IMR-90 (cell line): ENCODE data around the gene OSBPL9. TPM values are rescaled to one million over a fixed set of nuclear protein-coding genes. Genes with fewer than 3 reads are reported as not detected.
A peak's percentile ranks its signal among the peaks of the same experiment; 100 is the strongest.

Experiments used
- ATAC-seq: fragments of 200-7000 bp; cut with Tn5 transposase; 2 replicates; pipeline ENCODE4 v1.9.1; 2020; ENCODE audit warnings: low read depth, mild to moderate bottlenecking, moderate library complexity
- BruUV-seq: library from RNA; stranded (reverse); fragments of 400-500 nt; replicated peaks from 2 replicates; lab custom pipeline; 2021; lab: Mats Ljungman, UMichigan
- CTCF ChIA-PET: fragments of 300-600 bp; formaldehyde crosslinking; extraction: SDS; loops from one replicate; lab custom pipeline; 2021; ENCODE audit warnings: antibody characterized with exemption; lab: Yijun Ruan, JAX
- POLR2A ChIA-PET: fragments of 300-600 bp; sonication (Branson Sonifier 250); formaldehyde crosslinking; loops from one replicate; lab custom pipeline; 2022; ENCODE audit warnings: antibody characterized with exemption; ENCODE audit not compliant: unreplicated experiment; lab: Charles Lee
- DNase-seq: peaks from one replicate; pipeline ENCODE4 v3.0.0; 2013
- H2AFZ ChIP-seq: replicated peaks from 2 replicates; pipeline ENCODE3; 2013; ENCODE audit warnings: low read length, mild to moderate bottlenecking; ENCODE audit not compliant: poor library complexity
- H2AK5ac ChIP-seq: 2 replicates; pipeline ENCODE4 v1.6.1; 2013; ENCODE audit warnings: low read depth, low read length, inconsistent platforms
- H2AK9ac ChIP-seq: replicated peaks from 2 replicates; pipeline ENCODE3; 2013; ENCODE audit warnings: mild to moderate bottlenecking, low read depth, low read length, moderate library complexity; ENCODE audit not compliant: poor library complexity
- H2BK120ac ChIP-seq: 2 replicates; pipeline ENCODE4 v1.6.1; 2013; ENCODE audit warnings: low read depth, low read length, inconsistent platforms
- H2BK15ac ChIP-seq: 3 replicates; pipeline ENCODE4 v1.6.1; 2013; ENCODE audit warnings: low read depth, low read length, inconsistent platforms
- H2BK20ac ChIP-seq: 2 replicates; pipeline ENCODE4 v1.6.1; 2013; ENCODE audit warnings: low read depth, mild to moderate bottlenecking, inconsistent platforms, low read length, moderate library complexity
- H2BK5ac ChIP-seq: 2 replicates; pipeline ENCODE4 v1.6.1; 2013; ENCODE audit warnings: mild to moderate bottlenecking, low read depth, low read length, inconsistent platforms; ENCODE audit not compliant: poor library complexity, severe bottlenecking
- H3K14ac ChIP-seq: replicated peaks from 2 replicates; pipeline ENCODE4 v1.6.1; 2013; ENCODE audit warnings: low read depth, low read length, inconsistent platforms
- H3K18ac ChIP-seq: 2 replicates; pipeline ENCODE4 v1.6.1; 2013; ENCODE audit warnings: low read depth, low read length, control low read depth
- H3K23ac ChIP-seq: 2 replicates; pipeline ENCODE4 v1.6.1; 2013; ENCODE audit warnings: low read depth, low read length, inconsistent platforms
- H3K27ac ChIP-seq: 2 replicates; pipeline ENCODE4 v1.5.1; 2013; ENCODE audit warnings: mild to moderate bottlenecking, control low read depth, low read length; ENCODE audit not compliant: insufficient read depth
- H3K27me3 ChIP-seq: 2 replicates; pipeline ENCODE4 v1.6.1; 2013; ENCODE audit warnings: low read length; ENCODE audit not compliant: control insufficient read depth, insufficient read depth
- H3K36me3 ChIP-seq: 2 replicates; pipeline ENCODE4 v1.6.1; 2013; ENCODE audit warnings: low read length, mixed read lengths; ENCODE audit not compliant: control insufficient read depth, insufficient read depth
- H3K4ac ChIP-seq: 2 replicates; pipeline ENCODE4 v1.6.1; 2013; ENCODE audit warnings: low read depth, low read length, inconsistent platforms
- H3K4me1 ChIP-seq: 2 replicates; pipeline ENCODE4 v1.6.1; 2013; ENCODE audit warnings: low read length, mixed read lengths; ENCODE audit not compliant: control insufficient read depth, insufficient read depth
- H3K4me2 ChIP-seq: 2 replicates; pipeline ENCODE4 v1.6.1; 2013; ENCODE audit warnings: low read depth, mild to moderate bottlenecking, control low read depth, low read length, moderate library complexity
- H3K4me3 ChIP-seq: 2 replicates; pipeline ENCODE4 v1.5.1; 2013; ENCODE audit warnings: low read depth, mild to moderate bottlenecking, control low read depth, low read length, moderate library complexity; ENCODE audit not compliant: insufficient read depth
- H3K56ac ChIP-seq: 2 replicates; pipeline ENCODE4 v1.6.1; 2013; ENCODE audit warnings: low read length, inconsistent platforms; ENCODE audit not compliant: insufficient read depth; ENCODE audit errors: extremely low read depth
- H3K79me1 ChIP-seq, 2 experiments: 2 replicates each; pipeline ENCODE4 v1.6.1; 2013; ENCODE audit warnings: low read length in 2 of 2, inconsistent platforms in 1 of 2, low read depth in 1 of 2
- H3K9ac ChIP-seq: 2 replicates; pipeline ENCODE4 v1.6.1; 2013; ENCODE audit warnings: low read depth, low read length, control low read depth
- H3K9me1 ChIP-seq: 2 replicates; pipeline ENCODE4 v1.6.1; 2013; ENCODE audit warnings: low read length, inconsistent platforms; ENCODE audit not compliant: insufficient read depth
- H3K9me3 ChIP-seq: 2 replicates; pipeline ENCODE4 v1.6.1; 2013; ENCODE audit warnings: low read length; ENCODE audit not compliant: control insufficient read depth, insufficient read depth
- H4K20me1 ChIP-seq: 2 replicates; pipeline ENCODE4 v1.6.1; 2013; ENCODE audit warnings: low read length, inconsistent platforms; ENCODE audit not compliant: insufficient read depth
- H4K5ac ChIP-seq: 2 replicates; pipeline ENCODE4 v1.6.1; 2013; ENCODE audit warnings: mild to moderate bottlenecking, low read depth, low read length, control low read depth
- H4K8ac ChIP-seq, 2 experiments: 2 replicates each; pipeline ENCODE4 v1.6.1; 2013; ENCODE audit warnings: low read depth in 2 of 2, low read length in 2 of 2, control low read depth in 1 of 2, inconsistent platforms in 1 of 2
- H4K91ac ChIP-seq: 2 replicates; pipeline ENCODE4 v1.6.1; 2013; ENCODE audit warnings: low read depth, low read length, inconsistent platforms; ENCODE audit not compliant: insufficient read depth
- BHLHE40 ChIP-seq: fragments of 150-350 bp; IDR thresholded peaks from 2 replicates; pipeline ENCODE4 v1.6.1; 2016; ENCODE audit warnings: mild to moderate bottlenecking, low read depth, low read length
- FOS ChIP-seq: fragments of 150-350 bp; IDR thresholded peaks from 2 replicates; pipeline ENCODE4 v1.6.1; 2016; ENCODE audit warnings: low read depth, low read length
- MAZ ChIP-seq: IDR thresholded peaks from 2 replicates; pipeline ENCODE4 v1.6.1; 2012; ENCODE audit warnings: low read depth, mild to moderate bottlenecking, low read length, improper control_type of control experiment, moderate library complexity, borderline replicate concordance
- NFE2L2 ChIP-seq: fragments of 150-350 bp; IDR thresholded peaks from 2 replicates; pipeline ENCODE4 v1.6.1; 2016; ENCODE audit warnings: low read depth, mild to moderate bottlenecking, low read length
- POLR2A ChIP-seq: IDR thresholded peaks from 2 replicates; pipeline ENCODE4 v1.6.1; 2012; ENCODE audit warnings: mild to moderate bottlenecking, low read depth, low read length
- RAD21 ChIP-seq: IDR thresholded peaks from 2 replicates; pipeline ENCODE4 v1.6.1; 2012; ENCODE audit warnings: low read length, improper control_type of control experiment
- RCOR1 ChIP-seq: IDR thresholded peaks from 2 replicates; pipeline ENCODE4 v1.6.1; 2012; ENCODE audit warnings: mild to moderate bottlenecking, low read length, improper control_type of control experiment; ENCODE audit not compliant: insufficient replicate concordance
- RFX5 ChIP-seq: IDR thresholded peaks from 2 replicates; pipeline ENCODE4 v1.8.0; 2012; ENCODE audit warnings: low read depth, mild to moderate bottlenecking, low read length, moderate library complexity
- WGBS, 2 experiments: methylation state at CpG; one replicate each; pipeline versions ENCODE4 v1.1.5 to v1.1.7; 2013; ENCODE audit warnings: missing lambda C conversion rate in 2 of 2; ENCODE audit not compliant: insufficient read length in 1 of 2; ENCODE audit errors: extremely low coverage in 2 of 2; 5-methylcytosine and 5-hydroxymethylcytosine counted together
- dilution Hi-C: fragments of 300-500 bp; cut with HindIII; formaldehyde crosslinking; loops from one replicate; pipeline ENCODE4 v1.14.3; 2018; ENCODE audit warnings: low sequenced_read_pairs; ENCODE audit not compliant: unreplicated experiment
- in situ Hi-C: fragments of 300-500 bp; cut with MboI; formaldehyde crosslinking; loops from 3 replicates; pipeline ENCODE4 v1.14.3; 2019; ENCODE audit warnings: low sequenced_read_pairs, inconsistent platforms, mixed read lengths
- intact Hi-C: fragments of 100-400 bp; cut with micrococcal nuclease; formaldehyde crosslinking; loops from 2 replicates; pipeline ENCODE4 v1.10.0; 2022
- polyA plus RNA-seq, 3 experiments: library from polyadenylated mRNA; depleted of rRNA; stranded (reverse); fragments of >200 nt; gene quantifications; 2 replicates each; pipeline ENCODE4 v1.2.3, GENCODE V29; 2012; ENCODE audit warnings: low replicate concordance in 1 of 3
- total RNA-seq: library from RNA; depleted of rRNA; stranded (reverse); fragments of >200 nt; gene quantifications from 2 replicates; pipeline ENCODE4 v1.2.3, GENCODE V29; 2012
- TF ChIP-seq, protein P1 (sequence below): fragments of 150-350 bp; IDR thresholded peaks from 2 replicates; pipeline ENCODE4 v1.6.1; 2017; ENCODE audit warnings: mild to moderate bottlenecking, antibody characterized with exemption, low read length, low read depth
- TF ChIP-seq, protein P2 (sequence below): fragments of 150-350 bp; IDR thresholded peaks from 2 replicates; pipeline ENCODE4 v1.6.1; 2016; ENCODE audit warnings: low read depth, mild to moderate bottlenecking, low read length, moderate library complexity, borderline replicate concordance
- TF ChIP-seq, protein P3 (sequence below): conservative IDR thresholded peaks from 2 replicates; pipeline ENCODE4 v1.5.1; 2012; ENCODE audit warnings: mild to moderate bottlenecking, low read depth, low read length, improper control_type of control experiment

The OSBPL9 gene
- total and polyA plus RNA-seq, 2 of the 4 experiments (the other 2 are of a cell fraction) = 51.4 to 127 TPM

DNA sequence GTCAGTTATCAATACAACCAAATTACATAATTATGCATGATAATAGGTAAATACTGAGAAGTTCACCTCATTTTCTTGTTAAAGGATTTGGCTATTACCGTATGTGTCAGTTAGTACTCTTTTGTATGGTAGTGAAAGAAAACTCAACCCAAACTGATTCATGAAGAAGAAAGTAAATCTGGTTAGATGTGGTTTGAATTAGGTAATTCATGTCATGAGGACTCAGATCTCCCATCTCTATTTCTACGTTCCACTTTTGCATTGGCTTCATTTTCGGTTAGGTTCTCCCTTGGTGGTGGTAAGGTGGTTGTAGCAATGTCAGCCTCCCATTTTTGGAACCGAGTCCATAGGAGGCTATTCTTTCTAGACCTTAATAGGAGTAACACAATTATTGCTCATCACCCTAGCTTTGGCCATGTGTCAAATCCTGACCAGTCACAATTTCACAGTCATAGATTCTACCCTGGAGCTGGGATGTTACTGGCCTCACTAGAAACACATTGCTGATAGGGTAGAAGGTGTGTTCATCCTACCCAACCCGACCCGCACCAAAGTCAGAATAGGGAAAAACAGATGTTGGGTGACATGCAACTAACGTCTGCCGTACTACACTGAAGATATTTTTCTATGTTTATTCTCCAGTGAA, 97.6 kb downstream of the OSBPL9 start:
- H2AK5ac ChIP-seq = no peak overlapping the region
- no peaks in the 10 kb centered on the region for H3K9me3 ChIP-seq
- H3K14ac ChIP-seq = no peak overlapping the region
- TF ChIP-seq MAZ (no peak), RFX5 (no peak), POLR2A (no peak), FOS (no peak), RCOR1 (no peak), RAD21 (no peak), NFE2L2 (no peak), BHLHE40 (no peak)
- TF ChIP-seq, protein P1, sequence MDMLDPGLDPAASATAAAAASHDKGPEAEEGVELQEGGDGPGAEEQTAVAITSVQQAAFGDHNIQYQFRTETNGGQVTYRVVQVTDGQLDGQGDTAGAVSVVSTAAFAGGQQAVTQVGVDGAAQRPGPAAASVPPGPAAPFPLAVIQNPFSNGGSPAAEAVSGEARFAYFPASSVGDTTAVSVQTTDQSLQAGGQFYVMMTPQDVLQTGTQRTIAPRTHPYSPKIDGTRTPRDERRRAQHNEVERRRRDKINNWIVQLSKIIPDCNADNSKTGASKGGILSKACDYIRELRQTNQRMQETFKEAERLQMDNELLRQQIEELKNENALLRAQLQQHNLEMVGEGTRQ = no peak
- TF ChIP-seq, protein P2, sequence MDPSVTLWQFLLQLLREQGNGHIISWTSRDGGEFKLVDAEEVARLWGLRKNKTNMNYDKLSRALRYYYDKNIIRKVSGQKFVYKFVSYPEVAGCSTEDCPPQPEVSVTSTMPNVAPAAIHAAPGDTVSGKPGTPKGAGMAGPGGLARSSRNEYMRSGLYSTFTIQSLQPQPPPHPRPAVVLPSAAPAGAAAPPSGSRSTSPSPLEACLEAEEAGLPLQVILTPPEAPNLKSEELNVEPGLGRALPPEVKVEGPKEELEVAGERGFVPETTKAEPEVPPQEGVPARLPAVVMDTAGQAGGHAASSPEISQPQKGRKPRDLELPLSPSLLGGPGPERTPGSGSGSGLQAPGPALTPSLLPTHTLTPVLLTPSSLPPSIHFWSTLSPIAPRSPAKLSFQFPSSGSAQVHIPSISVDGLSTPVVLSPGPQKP = no peak
- TF ChIP-seq, protein P3, sequence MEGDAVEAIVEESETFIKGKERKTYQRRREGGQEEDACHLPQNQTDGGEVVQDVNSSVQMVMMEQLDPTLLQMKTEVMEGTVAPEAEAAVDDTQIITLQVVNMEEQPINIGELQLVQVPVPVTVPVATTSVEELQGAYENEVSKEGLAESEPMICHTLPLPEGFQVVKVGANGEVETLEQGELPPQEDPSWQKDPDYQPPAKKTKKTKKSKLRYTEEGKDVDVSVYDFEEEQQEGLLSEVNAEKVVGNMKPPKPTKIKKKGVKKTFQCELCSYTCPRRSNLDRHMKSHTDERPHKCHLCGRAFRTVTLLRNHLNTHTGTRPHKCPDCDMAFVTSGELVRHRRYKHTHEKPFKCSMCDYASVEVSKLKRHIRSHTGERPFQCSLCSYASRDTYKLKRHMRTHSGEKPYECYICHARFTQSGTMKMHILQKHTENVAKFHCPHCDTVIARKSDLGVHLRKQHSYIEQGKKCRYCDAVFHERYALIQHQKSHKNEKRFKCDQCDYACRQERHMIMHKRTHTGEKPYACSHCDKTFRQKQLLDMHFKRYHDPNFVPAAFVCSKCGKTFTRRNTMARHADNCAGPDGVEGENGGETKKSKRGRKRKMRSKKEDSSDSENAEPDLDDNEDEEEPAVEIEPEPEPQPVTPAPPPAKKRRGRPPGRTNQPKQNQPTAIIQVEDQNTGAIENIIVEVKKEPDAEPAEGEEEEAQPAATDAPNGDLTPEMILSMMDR = no peak
- intact Hi-C loops = no loop called here
- no TSS peak for BruUV-seq
- dilution Hi-C loops = no loop called here
- H3K4me1 ChIP-seq = no peaks in the 10 kb centered on the region
- no peak overlapping the region for H3K4me2 ChIP-seq
- no peak overlapping the region for H4K5ac ChIP-seq
- no peak overlapping the region for H2BK120ac ChIP-seq
- H3K27ac ChIP-seq = no peak overlapping the region
- no peak overlapping the region for H4K8ac ChIP-seq
- ATAC-seq (no peak), DNase-seq (peak; percentile 10)
- H3K9ac ChIP-seq = no peak overlapping the region
- no peak overlapping the region for H3K23ac ChIP-seq
- H4K20me1 ChIP-seq = peaks cover 4% of the 10 kb centered on the region; the same call in 1 of the 2 replicates
- no peak overlapping the region for H2BK5ac ChIP-seq
- H3K79me1 ChIP-seq = peaks cover 15 to 16% of the 10 kb centered on the region in 2 experiments
- no peaks in the 10 kb centered on the region for H3K36me3 ChIP-seq
- no peak overlapping the region for H3K18ac ChIP-seq
- 0 out of 2 replicates have a peak, but pooled peaks cover 7% of the 10 kb centered on the region for H3K9me1 ChIP-seq
- no peak overlapping the region for H2AK9ac ChIP-seq
- H3K4ac ChIP-seq = no peak overlapping the region
- H2AFZ ChIP-seq = no peak overlapping the region
- POLR2A ChIA-PET = no interaction called here
- no peak overlapping the region for H4K91ac ChIP-seq
- no peak overlapping the region for H3K4me3 ChIP-seq
- in situ Hi-C loops = no loop called here
- CTCF ChIA-PET = no interaction called here
- no peak overlapping the region for H2BK20ac ChIP-seq
- no peak overlapping the region for H3K56ac ChIP-seq
- WGBS, 2 experiments = no CpG with 5 or more reads among the region's 8 CpGs
- no peak overlapping the region for H2BK15ac ChIP-seq
- no peaks in the 10 kb centered on the region for H3K27me3 ChIP-seq
